ACC112 (cell line): ENCODE results near the gene MACROD2.
"Not testable (repeated sequence)": the region's sequence is repeated elsewhere in the genome, so short reads cannot be mapped to it uniquely, and the experiment has no call there.

Source experiments
- H2AFZ ChIP-seq: fragments of 200-600 bp; sonication (generic); one replicate; pipeline ENCODE4 v1.6.0; 2017; ENCODE audit warnings: antibody characterized with exemption, low read length; ENCODE audit not compliant: unreplicated experiment
- H3K27ac ChIP-seq: fragments of 200-600 bp; sonication (generic); 2 replicates; pipeline ENCODE4 v1.5.1; 2014; ENCODE audit warnings: low read depth, mild to moderate bottlenecking, antibody characterized with exemption, low read length, moderate library complexity
- H3K27me3 ChIP-seq: fragments of 200-600 bp; sonication (generic); 2 replicates; pipeline ENCODE4 v1.6.1; 2014; ENCODE audit warnings: mild to moderate bottlenecking, antibody characterized with exemption, low read length, moderate library complexity, mixed read lengths; ENCODE audit not compliant: insufficient read depth
- H3K36me3 ChIP-seq: fragments of 200-600 bp; sonication (generic); 2 replicates; pipeline ENCODE4 v1.6.1; 2016; ENCODE audit warnings: mild to moderate bottlenecking, antibody characterized with exemption, low read length, moderate library complexity, mixed read lengths; ENCODE audit not compliant: insufficient read depth
- H3K4me1 ChIP-seq: fragments of 200-600 bp; sonication (generic); one replicate; pipeline ENCODE4 v1.6.1; 2016; ENCODE audit warnings: low read length, mixed read lengths; ENCODE audit not compliant: insufficient read depth, unreplicated experiment, control insufficient read depth
- H3K4me3 ChIP-seq: fragments of 200-600 bp; sonication (generic); 2 replicates; pipeline ENCODE4 v1.5.1; 2014; ENCODE audit warnings: mild to moderate bottlenecking, low read depth, low read length
- H3K79me2 ChIP-seq: fragments of 200-600 bp; sonication (generic); one replicate; pipeline ENCODE4 v1.6.0; 2016; ENCODE audit warnings: low read length; ENCODE audit not compliant: control insufficient read depth, unreplicated experiment, insufficient read depth

The MACROD2 gene

GRCh38 chr20:14000917-14001316 is 5.6 kb downstream of the MACROD2 start:
- H3K4me3 ChIP-seq: no peak overlapping the region
- H3K4me1 ChIP-seq: no peaks in the 10 kb centered on the region
- no peaks in the 10 kb centered on the region for H3K27me3 ChIP-seq
- no peak overlapping the region for H2AFZ ChIP-seq
- no peaks in the 10 kb centered on the region for H3K36me3 ChIP-seq
- H3K27ac ChIP-seq: no peak overlapping the region
- no peaks in the 10 kb centered on the region for H3K79me2 ChIP-seq

- H3K27ac ChIP-seq: no peak overlapping the region
- no peaks in the 10 kb centered on the region for H3K4me1 ChIP-seq
- no peaks in the 10 kb centered on the region for H3K36me3 ChIP-seq
- no peaks in the 10 kb centered on the region for H3K79me2 ChIP-seq
- no peak overlapping the region for H3K4me3 ChIP-seq
- no peaks in the 10 kb centered on the region for H3K27me3 ChIP-seq
- no peak overlapping the region for H2AFZ ChIP-seq
These were observed 10.7 kb downstream of the MACROD2 start for GRCh38 chr20:14005996-14006395.

DNA sequence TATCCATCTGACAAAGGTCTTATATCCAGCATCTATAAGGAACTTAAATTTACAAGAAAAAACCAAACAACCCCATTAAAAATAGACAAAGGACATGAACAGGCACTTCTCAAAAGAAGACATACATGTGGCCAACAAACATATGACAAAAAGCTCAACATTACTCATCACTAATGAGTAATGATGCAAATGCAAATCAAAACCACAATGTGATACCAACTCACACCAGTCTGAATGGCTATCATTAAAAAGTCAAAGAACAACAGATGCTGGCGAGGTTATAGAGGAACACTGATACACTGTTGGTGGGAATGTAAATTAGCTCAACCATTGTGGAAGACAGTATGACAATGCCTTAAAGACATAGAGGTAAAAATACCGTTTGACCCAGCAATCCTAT is 13.9 kb downstream of the MACROD2 start:
- Histone ChIP-seq H3K4me1 (no peaks in the 10 kb centered on the region), H3K27ac (no peak overlapping the region)

DNA sequence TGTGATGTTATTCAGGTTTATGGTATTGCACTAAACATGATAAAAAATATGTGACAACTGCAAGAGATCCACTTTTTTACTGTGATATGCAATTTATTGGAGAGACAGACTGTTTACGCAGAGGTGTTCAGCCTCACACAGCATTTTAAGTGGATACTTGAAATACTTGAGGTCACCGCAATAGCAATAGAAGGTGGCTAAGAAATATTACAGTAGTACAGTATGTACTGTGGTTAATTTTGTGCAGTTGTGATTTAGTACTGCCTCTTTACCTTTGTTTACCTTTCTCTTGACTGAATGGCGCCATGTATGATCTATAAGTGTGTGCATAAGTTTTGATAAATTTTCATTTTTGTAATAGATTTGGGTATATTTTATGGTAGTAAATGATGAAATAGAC is 17.4 kb downstream of the MACROD2 start:
- Histone ChIP-seq H2AFZ (no peak overlapping the region), H3K27me3 (no peaks in the 10 kb centered on the region), H3K36me3 (no peaks in the 10 kb centered on the region), H3K4me3 (no peak overlapping the region), H3K4me1 (no peaks in the 10 kb centered on the region), H3K27ac (no peak overlapping the region), H3K79me2 (no peaks in the 10 kb centered on the region)

More for the DNA sequence above, 13.9 kb downstream of the MACROD2 start:
- H3K79me2 ChIP-seq: no peaks in the 10 kb centered on the region
- H3K4me3 ChIP-seq: no peak overlapping the region
- H2AFZ ChIP-seq: no peak overlapping the region
- no peaks in the 10 kb centered on the region for H3K27me3 ChIP-seq
- H3K36me3 ChIP-seq: no peaks in the 10 kb centered on the region

DNA sequence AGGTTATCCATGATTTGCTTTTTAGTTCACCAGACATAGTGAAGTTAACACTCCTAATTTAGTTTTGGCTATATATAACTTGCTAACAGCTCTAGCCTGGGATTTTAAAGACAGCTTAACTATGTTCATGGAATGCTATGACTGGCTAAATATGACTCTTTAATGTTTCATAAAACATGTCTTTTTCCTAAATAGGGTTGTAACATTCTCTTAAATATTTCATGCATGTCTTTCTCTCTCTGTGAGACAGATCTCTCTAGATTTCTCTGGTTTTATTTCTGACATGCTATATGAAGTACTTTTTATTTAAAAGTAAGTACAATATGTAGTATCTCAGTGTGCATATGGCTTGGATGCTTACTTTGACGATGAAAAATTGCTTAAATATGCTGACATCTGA is 35.7 kb downstream of the MACROD2 start:
- no peak overlapping the region for H2AFZ ChIP-seq
- H3K27ac ChIP-seq: no peak overlapping the region
- H3K36me3 ChIP-seq: no peaks in the 10 kb centered on the region
- H3K4me3 ChIP-seq: no peak overlapping the region
- no peaks in the 10 kb centered on the region for H3K4me1 ChIP-seq
- no peaks in the 10 kb centered on the region for H3K27me3 ChIP-seq
- no peaks in the 10 kb centered on the region for H3K79me2 ChIP-seq

- no peaks in the 10 kb centered on the region for H3K36me3 ChIP-seq
- H3K27ac ChIP-seq: no peak overlapping the region
- no peaks in the 10 kb centered on the region for H3K79me2 ChIP-seq
- no peaks in the 10 kb centered on the region for H3K27me3 ChIP-seq
- H2AFZ ChIP-seq: no peak overlapping the region
- H3K4me1 ChIP-seq: no peaks in the 10 kb centered on the region
- no peak overlapping the region for H3K4me3 ChIP-seq
These were observed 38.0 kb downstream of the MACROD2 start for GRCh38 chr20:14033310-14033709.

GRCh38 chr20:14036567-14036966 is 41.3 kb downstream of the MACROD2 start:
- no peak overlapping the region for H3K4me3 ChIP-seq
- H3K27me3 ChIP-seq: no peaks in the 10 kb centered on the region
- no peak overlapping the region for H3K27ac ChIP-seq
- H3K4me1 ChIP-seq: no peaks in the 10 kb centered on the region
- H3K79me2 ChIP-seq: no peaks in the 10 kb centered on the region
- H2AFZ ChIP-seq: no peak overlapping the region
- H3K36me3 ChIP-seq: no peaks in the 10 kb centered on the region

GRCh38 chr20:14044712-14045276 is 49.5 kb downstream of the MACROD2 start:
- H3K79me2 ChIP-seq, H3K4me1 ChIP-seq, H3K27me3 ChIP-seq, H3K4me3 ChIP-seq, H2AFZ ChIP-seq, H3K27ac ChIP-seq, H3K36me3 ChIP-seq: not testable (repeated sequence)

DNA sequence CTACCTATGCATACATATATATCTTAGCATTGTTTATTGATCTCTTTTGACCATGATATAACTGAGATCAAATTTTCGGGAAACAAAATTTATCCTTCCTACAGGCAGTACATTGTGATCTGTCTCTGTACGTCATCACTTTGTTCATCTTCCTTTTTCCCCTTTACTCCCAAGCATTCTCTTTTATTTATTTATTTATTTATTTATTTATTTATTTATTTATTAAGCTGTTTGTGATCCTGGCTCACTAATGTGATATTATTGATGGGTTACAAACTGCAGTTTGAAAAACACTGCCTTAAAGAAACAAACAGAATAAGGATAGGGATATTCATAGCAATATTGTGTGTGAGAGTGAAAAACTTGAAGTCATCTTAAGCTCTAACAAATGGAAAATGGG is 51.2 kb downstream of the MACROD2 start:
- no peak overlapping the region for H3K4me3 ChIP-seq
- no peak overlapping the region for H2AFZ ChIP-seq
- no peaks in the 10 kb centered on the region for H3K36me3 ChIP-seq
- no peak overlapping the region for H3K27ac ChIP-seq
- H3K27me3 ChIP-seq: no peaks in the 10 kb centered on the region
- no peaks in the 10 kb centered on the region for H3K79me2 ChIP-seq
- H3K4me1 ChIP-seq: no peaks in the 10 kb centered on the region

DNA sequence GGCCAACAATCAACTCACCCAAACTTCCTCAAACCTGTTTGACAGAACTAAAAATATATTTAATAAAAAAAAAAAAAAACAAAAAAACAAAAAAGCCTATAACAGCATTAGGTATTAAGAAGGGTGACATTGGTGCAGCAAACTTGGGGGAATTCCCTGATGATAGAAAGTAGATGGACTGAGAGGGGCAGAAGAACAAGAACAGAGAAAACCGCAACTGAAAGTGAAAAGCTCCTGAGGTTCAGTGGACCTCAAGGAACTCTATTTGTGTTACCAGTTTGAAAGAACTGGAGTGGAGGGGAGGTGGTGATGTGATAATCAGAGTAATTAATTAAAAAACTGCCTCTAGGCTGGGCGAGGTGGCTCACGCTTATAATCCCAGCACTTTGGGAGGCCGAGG is 53.8 kb downstream of the MACROD2 start:
- H3K27ac ChIP-seq: no peak overlapping the region
- no peaks in the 10 kb centered on the region for H3K4me1 ChIP-seq
- H3K79me2 ChIP-seq: no peaks in the 10 kb centered on the region
- H3K36me3 ChIP-seq: no peaks in the 10 kb centered on the region
- no peaks in the 10 kb centered on the region for H3K27me3 ChIP-seq
- no peak overlapping the region for H3K4me3 ChIP-seq
- H2AFZ ChIP-seq: no peak overlapping the region

DNA sequence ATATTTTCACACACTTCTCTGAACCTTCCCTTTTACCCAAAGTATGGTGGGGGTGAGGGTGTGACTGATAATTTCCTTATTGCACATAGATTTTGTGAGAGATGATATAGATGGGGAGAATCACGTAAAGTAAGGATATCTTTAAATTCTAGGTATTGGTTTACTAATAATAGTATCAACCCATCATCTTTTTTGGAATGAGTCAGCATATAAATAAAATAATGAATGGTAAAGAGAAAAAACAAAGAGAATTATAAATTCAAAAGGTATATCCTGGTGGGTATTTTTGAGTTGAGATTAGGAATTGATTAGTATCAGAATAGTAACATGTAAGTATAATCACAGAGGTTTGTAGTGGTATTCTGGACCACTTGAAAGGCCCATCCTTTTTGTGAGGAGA is 56.1 kb downstream of the MACROD2 start:
- Histone ChIP-seq H2AFZ (no peak overlapping the region), H3K36me3 (no peaks in the 10 kb centered on the region), H3K27me3 (no peaks in the 10 kb centered on the region), H3K4me3 (no peak overlapping the region), H3K79me2 (no peaks in the 10 kb centered on the region), H3K4me1 (no peaks in the 10 kb centered on the region), H3K27ac (no peak overlapping the region)
